ENCODE data around the gene CAB39.

Gene CAB39

GRCh38 chr2:230777721-230778120 is 65.1 kb downstream of the CAB39 start:
- H3K36me3 ChIP-seq (ENCODE audit: insufficient read depth, low read length): peaks cover 3% of the 10 kb centered on the region
- peak overlapping the region; percentile 46 for H3K4me2 ChIP-seq (ENCODE audit: low read length)
- no peak overlapping the region for H3K4me3 ChIP-seq (ENCODE audit: low read length)
- peaks cover 47% of the 10 kb centered on the region for H3K4me1 ChIP-seq (ENCODE audit: control insufficient read depth, insufficient read depth, low read length)
- no peak overlapping the region for H3K9ac ChIP-seq (ENCODE audit: low read depth, low read length)
- H3K27me3 ChIP-seq (ENCODE audit: control insufficient read depth, insufficient read depth, low read length): no peaks in the 10 kb centered on the region
- no peaks in the 10 kb centered on the region for H3K9me3 ChIP-seq (replicated peaks; ENCODE audit: low read length)

- H3K27me3 ChIP-seq (ENCODE audit: control insufficient read depth, insufficient read depth, low read length): no peaks in the 10 kb centered on the region
- peak overlapping the region; percentile 46 for H3K4me2 ChIP-seq (ENCODE audit: low read length)
- no peak overlapping the region for H3K4me3 ChIP-seq (ENCODE audit: low read length)
- peaks cover 6% of the 10 kb centered on the region for H3K36me3 ChIP-seq (ENCODE audit: insufficient read depth, low read length)
- H3K9ac ChIP-seq (ENCODE audit: low read depth, low read length): no peak overlapping the region
- H3K9me3 ChIP-seq (replicated peaks; ENCODE audit: low read length): no peaks in the 10 kb centered on the region
- peaks cover 45% of the 10 kb centered on the region for H3K4me1 ChIP-seq (ENCODE audit: control insufficient read depth, insufficient read depth, low read length)
These were observed 65.9 kb downstream of the CAB39 start for GRCh38 chr2:230778350-230779063.

- peaks cover 10% of the 10 kb centered on the region for H3K36me3 ChIP-seq (ENCODE audit: insufficient read depth, low read length)
- no peak overlapping the region for H3K4me2 ChIP-seq (ENCODE audit: low read length)
- H3K4me1 ChIP-seq (ENCODE audit: control insufficient read depth, insufficient read depth, low read length): peaks cover 39% of the 10 kb centered on the region
- no peaks in the 10 kb centered on the region for H3K27me3 ChIP-seq (ENCODE audit: control insufficient read depth, insufficient read depth, low read length)
- no peak overlapping the region for H3K9ac ChIP-seq (ENCODE audit: low read depth, low read length)
- no peak overlapping the region for H3K4me3 ChIP-seq (ENCODE audit: low read length)
- no peaks in the 10 kb centered on the region for H3K9me3 ChIP-seq (replicated peaks; ENCODE audit: low read length)
These were observed 66.5 kb downstream of the CAB39 start for GRCh38 chr2:230779126-230779525.

GRCh38 chr2:230779607-230780006 is 67.0 kb downstream of the CAB39 start:
- Histone ChIP-seq H3K4me1 (ENCODE audit: control insufficient read depth, insufficient read depth, low read length) (peaks cover 35% of the 10 kb centered on the region), H3K9ac (ENCODE audit: low read depth, low read length) (no peak overlapping the region), H3K27me3 (ENCODE audit: control insufficient read depth, insufficient read depth, low read length) (no peaks in the 10 kb centered on the region), H3K9me3 (replicated peaks; ENCODE audit: low read length) (no peaks in the 10 kb centered on the region), H3K4me2 (ENCODE audit: low read length) (no peak overlapping the region), H3K36me3 (ENCODE audit: insufficient read depth, low read length) (peaks cover 14% of the 10 kb centered on the region), H3K4me3 (ENCODE audit: low read length) (no peak overlapping the region)

GRCh38 chr2:230781130-230781797 is 68.6 kb downstream of the CAB39 start:
- Histone ChIP-seq H3K9me3 (replicated peaks; ENCODE audit: low read length) (no peaks in the 10 kb centered on the region), H3K9ac (ENCODE audit: low read depth, low read length) (no peak overlapping the region), H3K27me3 (ENCODE audit: control insufficient read depth, insufficient read depth, low read length) (no peaks in the 10 kb centered on the region), H3K36me3 (ENCODE audit: insufficient read depth, low read length) (peaks cover 15% of the 10 kb centered on the region), H3K4me3 (ENCODE audit: low read length) (no peak overlapping the region), H3K4me2 (ENCODE audit: low read length) (no peak overlapping the region), H3K4me1 (ENCODE audit: control insufficient read depth, insufficient read depth, low read length) (peaks cover 27% of the 10 kb centered on the region)

GRCh38 chr2:230783101-230783500 is 70.5 kb downstream of the CAB39 start:
- Histone ChIP-seq H3K9me3 (replicated peaks; ENCODE audit: low read length) (no peaks in the 10 kb centered on the region), H3K27me3 (ENCODE audit: control insufficient read depth, insufficient read depth, low read length) (no peaks in the 10 kb centered on the region), H3K36me3 (ENCODE audit: insufficient read depth, low read length) (peaks cover 19% of the 10 kb centered on the region), H3K4me3 (ENCODE audit: low read length) (no peak overlapping the region), H3K9ac (ENCODE audit: low read depth, low read length) (no peak overlapping the region), H3K4me2 (ENCODE audit: low read length) (no peak overlapping the region), H3K4me1 (ENCODE audit: control insufficient read depth, insufficient read depth, low read length) (peaks cover 20% of the 10 kb centered on the region)

GRCh38 chr2:230784795-230785194 is 72.2 kb downstream of the CAB39 start:
- no peak overlapping the region for H3K4me3 ChIP-seq (ENCODE audit: low read length)
- no peak overlapping the region for H3K9ac ChIP-seq (ENCODE audit: low read depth, low read length)
- peaks cover 27% of the 10 kb centered on the region for H3K36me3 ChIP-seq (ENCODE audit: insufficient read depth, low read length)
- H3K4me1 ChIP-seq (ENCODE audit: control insufficient read depth, insufficient read depth, low read length): peaks cover 8% of the 10 kb centered on the region
- no peak overlapping the region for H3K4me2 ChIP-seq (ENCODE audit: low read length)
- peaks cover 13% of the 10 kb centered on the region for H3K9me3 ChIP-seq (replicated peaks; ENCODE audit: low read length)
- H3K27me3 ChIP-seq (ENCODE audit: control insufficient read depth, insufficient read depth, low read length): no peaks in the 10 kb centered on the region

GRCh38 chr2:230785346-230785745 is 72.7 kb downstream of the CAB39 start:
- Histone ChIP-seq H3K4me2 (ENCODE audit: low read length) (no peak overlapping the region), H3K36me3 (ENCODE audit: insufficient read depth, low read length) (peaks cover 32% of the 10 kb centered on the region), H3K4me3 (ENCODE audit: low read length) (no peak overlapping the region), H3K4me1 (ENCODE audit: control insufficient read depth, insufficient read depth, low read length) (peaks cover 8% of the 10 kb centered on the region), H3K9me3 (replicated peaks; ENCODE audit: low read length) (peaks cover 13% of the 10 kb centered on the region), H3K27me3 (ENCODE audit: control insufficient read depth, insufficient read depth, low read length) (no peaks in the 10 kb centered on the region), H3K9ac (ENCODE audit: low read depth, low read length) (no peak overlapping the region)

- no peak overlapping the region for H3K9ac ChIP-seq (ENCODE audit: low read depth, low read length)
- H3K36me3 ChIP-seq (ENCODE audit: insufficient read depth, low read length): peaks cover 48% of the 10 kb centered on the region
- peaks cover 13% of the 10 kb centered on the region for H3K9me3 ChIP-seq (replicated peaks; ENCODE audit: low read length)
- H3K27me3 ChIP-seq (ENCODE audit: control insufficient read depth, insufficient read depth, low read length): no peaks in the 10 kb centered on the region
- H3K4me1 ChIP-seq (ENCODE audit: control insufficient read depth, insufficient read depth, low read length): no peaks in the 10 kb centered on the region
- no peak overlapping the region for H3K4me3 ChIP-seq (ENCODE audit: low read length)
- no peak overlapping the region for H3K4me2 ChIP-seq (ENCODE audit: low read length)
These were observed 74.5 kb downstream of the CAB39 start for GRCh38 chr2:230787101-230787500.

GRCh38 chr2:230788554-230789175 is 76.0 kb downstream of the CAB39 start:
- Histone ChIP-seq H3K4me2 (ENCODE audit: low read length) (no peak overlapping the region), H3K4me1 (ENCODE audit: control insufficient read depth, insufficient read depth, low read length) (peaks cover 8% of the 10 kb centered on the region), H3K4me3 (ENCODE audit: low read length) (no peak overlapping the region), H3K9ac (ENCODE audit: low read depth, low read length) (no peak overlapping the region), H3K36me3 (ENCODE audit: insufficient read depth, low read length) (peaks cover 56% of the 10 kb centered on the region), H3K27me3 (ENCODE audit: control insufficient read depth, insufficient read depth, low read length) (no peaks in the 10 kb centered on the region), H3K9me3 (replicated peaks; ENCODE audit: low read length) (peaks cover 20% of the 10 kb centered on the region)

- Histone ChIP-seq H3K4me3 (ENCODE audit: low read length) (no peak overlapping the region), H3K27me3 (ENCODE audit: control insufficient read depth, insufficient read depth, low read length) (no peaks in the 10 kb centered on the region), H3K9me3 (replicated peaks; ENCODE audit: low read length) (peaks cover 20% of the 10 kb centered on the region), H3K36me3 (ENCODE audit: insufficient read depth, low read length) (peaks cover 49% of the 10 kb centered on the region), H3K4me2 (ENCODE audit: low read length) (no peak overlapping the region), H3K4me1 (ENCODE audit: control insufficient read depth, insufficient read depth, low read length) (peaks cover 29% of the 10 kb centered on the region), H3K9ac (ENCODE audit: low read depth, low read length) (no peak overlapping the region)
These were observed 78.3 kb downstream of the CAB39 start for GRCh38 chr2:230790981-230791380.
